GM12878 (cell line): ENCODE measurements around the gene TNFRSF1B. TPM values are rescaled to one million over a fixed set of nuclear protein-coding genes. Genes with fewer than 3 reads are reported as not detected.

Experiments used
- ATAC-seq: fragments of 200-7000 bp; cut with Tn5 transposase; 3 replicates; pipeline ENCODE4 v1.9.1; 2020; ENCODE audit warnings: mild to moderate bottlenecking, moderate library complexity
- BruUV-seq: library from RNA; stranded (reverse); fragments of 400-500 nt; replicated peaks from 2 replicates; lab custom pipeline; 2021; lab: Mats Ljungman, UMichigan
- CTCF ChIA-PET: fragments of 300-600 bp; sonication (Branson Sonifier 250); formaldehyde crosslinking; extraction: SDS; loops from one replicate; lab custom pipeline; 2021; ENCODE audit warnings: inconsistent platforms; lab: Yijun Ruan, JAX
- POLR2A ChIA-PET: fragments of 350-600 bp; formaldehyde crosslinking; extraction: SDS; loops from one replicate; lab custom pipeline; 2021; ENCODE audit warnings: inconsistent platforms; lab: Charles Lee
- RAD21 ChIA-PET: fragments of 300-600 bp; sonication (Branson Sonifier 250); formaldehyde crosslinking; loops from one replicate; lab custom pipeline; 2023; ENCODE audit warnings: antibody characterized with exemption; ENCODE audit not compliant: unreplicated experiment; lab: Charles Lee
- SMC1A ChIA-PET: fragments of 300-600 bp; sonication (Branson Sonifier 250); formaldehyde crosslinking; loops from one replicate; lab custom pipeline; 2023; ENCODE audit not compliant: unreplicated experiment, uncharacterized antibody; lab: Charles Lee
- DNase-seq: peaks from one replicate; pipeline ENCODE4 v3.0.0-alpha.2; 2011; ENCODE audit warnings: low read depth, low spot score
- FAIRE-seq: peaks from 3 replicates; lab custom pipeline; 2011; peaks lifted over from hg19 to GRCh38; lab: Jason Lieb, UNC
- H2AFZ ChIP-seq: 2 replicates; pipeline ENCODE4 v1.6.0; 2011; ENCODE audit warnings: low read depth, low read length, control low read depth; ENCODE audit not compliant: control insufficient read depth
- H3K27ac ChIP-seq: 2 replicates; pipeline ENCODE4 v1.5.1; 2011; ENCODE audit warnings: control low read depth; ENCODE audit not compliant: control insufficient read depth, insufficient read depth
- H3K27me3 ChIP-seq, 2 experiments: replicated peaks in 1 of 2; 2 replicates each; pipeline versions ENCODE4 v1.6.0 to v1.6.1; 2011; ENCODE audit warnings: low read length in 1 of 2; ENCODE audit not compliant: control insufficient read depth in 2 of 2, insufficient read depth in 2 of 2
- H3K36me3 ChIP-seq, 2 experiments: 2 replicates each; pipeline ENCODE4 v1.5.1; 2011; ENCODE audit warnings: low read length in 1 of 2; ENCODE audit not compliant: control insufficient read depth in 2 of 2, insufficient read depth in 2 of 2
- H3K4me1 ChIP-seq: 2 replicates; pipeline ENCODE4 v1.6.1; 2011; ENCODE audit warnings: mild to moderate bottlenecking, low read length, moderate library complexity, mixed read lengths; ENCODE audit not compliant: control insufficient read depth, insufficient read depth
- H3K4me2 ChIP-seq: 2 replicates; pipeline ENCODE4 v1.6.0; 2011; ENCODE audit warnings: control low read depth; ENCODE audit not compliant: control insufficient read depth, insufficient read depth
- H3K4me3 ChIP-seq: fragments of 200-600 bp; sonication (generic); 2 replicates; pipeline ENCODE4 v1.5.1; 2016
- H3K79me2 ChIP-seq: 2 replicates; pipeline ENCODE4 v1.6.0; 2011; ENCODE audit warnings: low read length; ENCODE audit not compliant: control insufficient read depth, insufficient read depth
- H3K9ac ChIP-seq: 2 replicates; pipeline ENCODE4 v1.8.0; 2011; ENCODE audit warnings: low read length, control low read depth, mixed read lengths; ENCODE audit not compliant: control insufficient read depth, insufficient read depth
- H3K9me3 ChIP-seq: replicated peaks from 3 replicates; pipeline ENCODE4 v1.5.1; 2011; ENCODE audit warnings: mild to moderate bottlenecking, low read length; ENCODE audit not compliant: control insufficient read depth, insufficient read depth
- H4K20me1 ChIP-seq: 2 replicates; pipeline ENCODE4 v1.6.0; 2011; ENCODE audit not compliant: control insufficient read depth, insufficient read depth
- ATF7 ChIP-seq: fragments of 450-650 bp; IDR thresholded peaks from 2 replicates; pipeline ENCODE4 v1.6.1; 2016; ENCODE audit warnings: low read depth, mild to moderate bottlenecking
- BHLHE40 ChIP-seq, 2 experiments: fragments of 450-650 bp in 1 of 2; IDR thresholded peaks; 2 replicates each; pipeline ENCODE4 v1.6.1; 2011 to 2017; ENCODE audit warnings: low read depth in 2 of 2, borderline replicate concordance in 1 of 2, improper control_type of control experiment in 1 of 2, low read length in 1 of 2, mild to moderate bottlenecking in 1 of 2
- CHD1 ChIP-seq: IDR thresholded peaks from 2 replicates; pipeline ENCODE4 v1.6.1; 2012; ENCODE audit warnings: low read depth, low read length, improper control_type of control experiment
- ETV6 ChIP-seq, 2 experiments: fragments of 450-650 bp in 1 of 2; IDR thresholded peaks in 1 of 2; conservative IDR thresholded peaks in 1 of 2; 2 replicates each; pipeline ENCODE4 v1.6.1; 2014; ENCODE audit warnings: antibody characterized with exemption in 1 of 2, borderline replicate concordance in 1 of 2, low read depth in 1 of 2, mild to moderate bottlenecking in 1 of 2, moderate library complexity in 1 of 2
- IRF4 ChIP-seq: IDR thresholded peaks from 2 replicates; pipeline ENCODE4 v1.6.1; 2011; ENCODE audit warnings: low read depth, low read length
- MXI1 ChIP-seq: fragments of 150-350 bp; IDR thresholded peaks from 2 replicates; pipeline ENCODE4 v1.6.1; 2011; ENCODE audit warnings: low read depth, mild to moderate bottlenecking, inconsistent platforms, low read length, improper control_type of control experiment
- RCOR1 ChIP-seq: conservative IDR thresholded peaks from 2 replicates; pipeline ENCODE4 v1.6.1; 2012; ENCODE audit warnings: low read depth, low read length, improper control_type of control experiment
- RFX5 ChIP-seq: IDR thresholded peaks from 2 replicates; pipeline ENCODE4 v1.6.1; 2011; ENCODE audit warnings: low read depth, low read length, improper control_type of control experiment
- SIX5 ChIP-seq: IDR thresholded peaks from 2 replicates; pipeline ENCODE4 v1.6.1; 2011; ENCODE audit warnings: mild to moderate bottlenecking, low read depth, low read length, moderate library complexity; ENCODE audit not compliant: severe bottlenecking
- TARDBP ChIP-seq: IDR thresholded peaks from 2 replicates; pipeline ENCODE4 v1.6.1; 2016; ENCODE audit warnings: borderline replicate concordance
- ZBED1 ChIP-seq: IDR thresholded peaks from 2 replicates; pipeline ENCODE4 v1.6.1; 2016; ENCODE audit warnings: borderline replicate concordance
- ZSCAN29 ChIP-seq: fragments of 450-650 bp; IDR thresholded peaks from 2 replicates; pipeline ENCODE4 v1.6.1; 2017; ENCODE audit warnings: mild to moderate bottlenecking, moderate library complexity
- WGBS: methylation state at CpG from one replicate; pipeline ENCODE4 v1.1.6; 2016; ENCODE audit warnings: low lambda C conversion rate; ENCODE audit not compliant: insufficient replicate concordance, insufficient coverage; ENCODE audit errors: missing lambda C conversion rate; 5-methylcytosine and 5-hydroxymethylcytosine counted together
- in situ Hi-C: fragments of 300-500 bp; cut with MboI; formaldehyde crosslinking; loops from 9 replicates; pipeline ENCODE4 v1.14.3; 2018; ENCODE audit warnings: mixed read lengths
- intact Hi-C: fragments of 100-400 bp; cut with micrococcal nuclease; formaldehyde crosslinking; loops from one replicate; pipeline ENCODE4 v1.14.2; 2022; ENCODE audit not compliant: unreplicated experiment
- polyA plus RNA-seq, 11 experiments: library from polyadenylated mRNA; depleted of rRNA in 4 of 11; unstranded in 6 of 11; stranded (reverse) in 5 of 11; fragments of >200 nt; fragmentation: Nextera tagmentation in 4 of 11; fragmentation: Illumina TruSeq in 1 of 11; extraction: Ambion mirVana in 4 of 11; extraction: Trizol in 1 of 11; gene quantifications; 1 replicate in 1 of 11; 2 replicates in 10 of 11; pipeline versions ENCODE4 v1.2.1 to v1.2.3, GENCODE V29; 2011 to 2016; ENCODE audit warnings: inconsistent platforms in 2 of 11, missing spikeins in 2 of 11, low read depth in 1 of 11
- total RNA-seq, 4 experiments: library from RNA; depleted of rRNA in 3 of 4; stranded (reverse); fragments of >200 nt in 3 of 4; fragmentation: Illumina TruSeq in 1 of 4; extraction: Trizol in 1 of 4; gene quantifications; 2 replicates each; pipeline versions ENCODE4 v1.2.1 to v1.2.3, GENCODE V29; 2013 to 2021
- TF ChIP-seq, protein P1 (sequence below): fragments of 450-650 bp; IDR thresholded peaks from 2 replicates; pipeline ENCODE4 v1.6.1; 2017; ENCODE audit warnings: mild to moderate bottlenecking, low read depth, inconsistent platforms; ENCODE audit not compliant: poor library complexity, severe bottlenecking
- TF ChIP-seq, protein P2 (sequence below): fragments of 450-650 bp; formaldehyde crosslinking; IDR thresholded peaks from 2 replicates; pipeline ENCODE4 v1.4.0; 2020; ENCODE audit warnings: mild to moderate bottlenecking, moderate library complexity

The TNFRSF1B gene
- total and polyA plus RNA-seq, 10 of the 15 experiments (the other 5 are each of a cell fraction or from before 2014, with no cell fraction given): 10.1 to 87.2 (median 37.3) TPM

DNA sequence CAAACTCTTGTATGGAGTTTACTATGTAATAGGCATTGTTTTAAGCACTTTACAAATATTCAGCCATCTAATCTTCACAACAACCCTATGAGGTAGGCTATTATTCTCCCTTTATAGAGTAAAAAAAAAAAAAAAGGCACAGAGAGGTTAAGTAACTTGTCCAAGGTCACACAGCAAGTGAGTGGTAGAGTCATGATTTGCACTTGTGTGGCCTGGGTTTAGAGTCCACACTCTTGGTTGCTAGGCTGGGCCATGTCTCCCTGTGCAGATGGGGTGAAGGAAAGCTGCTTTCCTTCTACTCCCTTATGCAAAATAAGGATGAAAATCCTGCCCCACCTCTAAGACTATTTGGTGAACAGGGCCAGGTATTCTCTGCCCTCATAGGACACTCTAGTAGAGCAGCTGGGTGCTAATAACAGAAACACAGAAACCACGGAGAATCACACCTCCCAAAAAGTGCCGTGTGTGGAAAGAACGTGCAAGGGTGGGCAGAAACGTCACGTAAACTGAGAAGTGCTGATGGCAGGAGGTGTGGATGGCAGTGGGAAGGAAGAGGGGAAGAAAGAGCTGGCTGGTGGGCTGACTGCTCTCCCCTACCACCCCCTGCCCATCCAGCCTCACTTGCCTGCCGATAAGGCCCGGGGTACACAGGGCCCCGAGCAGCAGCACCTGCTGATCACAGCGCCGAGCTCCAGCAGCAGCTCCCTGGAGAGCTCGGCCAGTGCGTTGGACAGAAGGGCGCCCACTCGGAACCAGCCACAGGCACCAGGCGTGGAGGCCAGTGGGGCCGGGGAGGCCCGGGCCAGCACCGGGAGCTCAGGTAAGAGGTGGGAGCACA lies 34.8 kb downstream of the TNFRSF1B start (continued):
- no peak for TF ChIP-seq TARDBP
- TF ChIP-seq ZSCAN29: no peak
- TF ChIP-seq MXI1: no peak; the same call in 1 of the 2 replicates
- TF ChIP-seq CHD1: no peak
- TF ChIP-seq RFX5: no peak
- TF ChIP-seq ZBED1: no peak
- peak; percentile 79 for TF ChIP-seq ATF7
- no peak for TF ChIP-seq SIX5
- 0 out of 2 replicates have a peak, but pooled peaks have one; percentile 74 for TF ChIP-seq RCOR1

DNA sequence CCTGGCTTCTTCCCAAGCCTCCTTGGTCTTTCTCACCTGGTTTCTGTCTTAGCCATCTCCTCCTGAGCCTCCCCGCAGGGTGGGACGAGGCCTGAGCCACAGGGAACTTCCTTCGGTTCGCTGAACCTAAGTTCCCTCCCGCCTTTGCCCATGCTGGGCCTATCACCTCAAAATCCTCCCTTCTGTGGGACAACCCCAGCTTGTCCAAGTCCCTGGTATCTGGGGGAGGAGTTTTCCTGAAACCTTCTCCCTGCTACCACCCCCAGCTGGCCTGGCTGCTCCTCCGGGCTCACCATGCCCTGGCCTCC lies 35.4 kb downstream of the TNFRSF1B start:
- SMC1A ChIA-PET: interaction anchor here (0.6 to 16.0 kb wide), 15 partner anchors 8 to 165 kb away, joined by 3 to 191 read pairs (median 3); no protein-coding TSS in a partner anchor
- Histone ChIP-seq H3K4me2 (no peak overlapping the region), H2AFZ (no peak overlapping the region), H3K79me2 (no peaks in the 10 kb centered on the region), H3K27me3 (no peaks in the 10 kb centered on the region), H3K9me3 (no peaks in the 10 kb centered on the region; the same call in 2 of the 3 replicates), H3K4me3 (no peak overlapping the region), H3K4me1 (peaks cover 54% of the 10 kb centered on the region), H4K20me1 (no peaks in the 10 kb centered on the region), H3K9ac (no peak overlapping the region), H3K36me3 (peaks cover 17 to 34% of the 10 kb centered on the region in 2 experiments; a peak in 3 of 4 replicates), H3K27ac (no peak overlapping the region; the same call in 1 of the 2 replicates)
- DNase-seq: no peak
- ATAC-seq: no peak
- CTCF ChIA-PET: interaction anchor here (1.0 to 8.5 kb wide), 7 partner anchors 9 to 77 kb away, joined by 3 to 104 read pairs (median 4); no protein-coding TSS in a partner anchor
- FAIRE-seq: no peak
- in situ Hi-C loops (no loop called here), intact Hi-C loops (loop anchor here (10.0 kb wide), 1 partner anchor 217 kb away; the partner anchor contains the start of gene MFN2)
- POLR2A ChIA-PET: interaction anchor here (0.6 to 6.0 kb wide), 8 partner anchors 12 to 57 kb away, joined by 3 to 53 read pairs (median 4); partner anchors contain the start of gene TNFRSF1B
- no TSS peak for BruUV-seq
- 84% methylated on average over 5 of the region's 6 CpGs for WGBS
- RAD21 ChIA-PET: interaction anchor here (0.7 to 12.7 kb wide), 11 partner anchors 8 to 77 kb away, joined by 3 to 116 read pairs (median 7); no protein-coding TSS in a partner anchor
- TF ChIP-seq BHLHE40 (IDR thresholded peaks at IDR 0.05; ENCODE audit: borderline replicate concordance in 1 of 2, low read depth in 2 of 2, low read length in 1 of 2) (no peak), IRF4 (no peak), ETV6 (conservative IDR thresholded peaks at IDR 0.05 in 1 of 2, IDR thresholded peaks at IDR 0.05 in 1 of 2; ENCODE audit: borderline replicate concordance in 1 of 2, low read depth in 1 of 2) (no peak)
- TF ChIP-seq, protein P1, sequence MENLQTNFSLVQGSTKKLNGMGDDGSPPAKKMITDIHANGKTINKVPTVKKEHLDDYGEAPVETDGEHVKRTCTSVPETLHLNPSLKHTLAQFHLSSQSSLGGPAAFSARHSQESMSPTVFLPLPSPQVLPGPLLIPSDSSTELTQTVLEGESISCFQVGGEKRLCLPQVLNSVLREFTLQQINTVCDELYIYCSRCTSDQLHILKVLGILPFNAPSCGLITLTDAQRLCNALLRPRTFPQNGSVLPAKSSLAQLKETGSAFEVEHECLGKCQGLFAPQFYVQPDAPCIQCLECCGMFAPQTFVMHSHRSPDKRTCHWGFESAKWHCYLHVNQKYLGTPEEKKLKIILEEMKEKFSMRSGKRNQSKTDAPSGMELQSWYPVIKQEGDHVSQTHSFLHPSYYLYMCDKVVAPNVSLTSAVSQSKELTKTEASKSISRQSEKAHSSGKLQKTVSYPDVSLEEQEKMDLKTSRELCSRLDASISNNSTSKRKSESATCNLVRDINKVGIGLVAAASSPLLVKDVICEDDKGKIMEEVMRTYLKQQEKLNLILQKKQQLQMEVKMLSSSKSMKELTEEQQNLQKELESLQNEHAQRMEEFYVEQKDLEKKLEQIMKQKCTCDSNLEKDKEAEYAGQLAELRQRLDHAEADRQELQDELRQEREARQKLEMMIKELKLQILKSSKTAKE: no peak
- TF ChIP-seq, protein P2, sequence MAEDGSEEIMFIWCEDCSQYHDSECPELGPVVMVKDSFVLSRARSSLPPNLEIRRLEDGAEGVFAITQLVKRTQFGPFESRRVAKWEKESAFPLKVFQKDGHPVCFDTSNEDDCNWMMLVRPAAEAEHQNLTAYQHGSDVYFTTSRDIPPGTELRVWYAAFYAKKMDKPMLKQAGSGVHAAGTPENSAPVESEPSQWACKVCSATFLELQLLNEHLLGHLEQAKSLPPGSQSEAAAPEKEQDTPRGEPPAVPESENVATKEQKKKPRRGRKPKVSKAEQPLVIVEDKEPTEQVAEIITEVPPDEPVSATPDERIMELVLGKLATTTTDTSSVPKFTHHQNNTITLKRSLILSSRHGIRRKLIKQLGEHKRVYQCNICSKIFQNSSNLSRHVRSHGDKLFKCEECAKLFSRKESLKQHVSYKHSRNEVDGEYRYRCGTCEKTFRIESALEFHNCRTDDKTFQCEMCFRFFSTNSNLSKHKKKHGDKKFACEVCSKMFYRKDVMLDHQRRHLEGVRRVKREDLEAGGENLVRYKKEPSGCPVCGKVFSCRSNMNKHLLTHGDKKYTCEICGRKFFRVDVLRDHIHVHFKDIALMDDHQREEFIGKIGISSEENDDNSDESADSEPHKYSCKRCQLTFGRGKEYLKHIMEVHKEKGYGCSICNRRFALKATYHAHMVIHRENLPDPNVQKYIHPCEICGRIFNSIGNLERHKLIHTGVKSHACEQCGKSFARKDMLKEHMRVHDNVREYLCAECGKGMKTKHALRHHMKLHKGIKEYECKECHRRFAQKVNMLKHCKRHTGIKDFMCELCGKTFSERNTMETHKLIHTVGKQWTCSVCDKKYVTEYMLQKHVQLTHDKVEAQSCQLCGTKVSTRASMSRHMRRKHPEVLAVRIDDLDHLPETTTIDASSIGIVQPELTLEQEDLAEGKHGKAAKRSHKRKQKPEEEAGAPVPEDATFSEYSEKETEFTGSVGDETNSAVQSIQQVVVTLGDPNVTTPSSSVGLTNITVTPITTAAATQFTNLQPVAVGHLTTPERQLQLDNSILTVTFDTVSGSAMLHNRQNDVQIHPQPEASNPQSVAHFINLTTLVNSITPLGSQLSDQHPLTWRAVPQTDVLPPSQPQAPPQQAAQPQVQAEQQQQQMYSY: no peak
